ENCODE results near the gene AQP11. TPM values are rescaled to one million over a fixed set of nuclear protein-coding genes. Genes with fewer than 3 reads are reported as not detected.

The AQP11 gene
- total and polyA plus RNA-seq, 4 donors = 4.7 to 16.6 (median 12.4) TPM

DNA sequence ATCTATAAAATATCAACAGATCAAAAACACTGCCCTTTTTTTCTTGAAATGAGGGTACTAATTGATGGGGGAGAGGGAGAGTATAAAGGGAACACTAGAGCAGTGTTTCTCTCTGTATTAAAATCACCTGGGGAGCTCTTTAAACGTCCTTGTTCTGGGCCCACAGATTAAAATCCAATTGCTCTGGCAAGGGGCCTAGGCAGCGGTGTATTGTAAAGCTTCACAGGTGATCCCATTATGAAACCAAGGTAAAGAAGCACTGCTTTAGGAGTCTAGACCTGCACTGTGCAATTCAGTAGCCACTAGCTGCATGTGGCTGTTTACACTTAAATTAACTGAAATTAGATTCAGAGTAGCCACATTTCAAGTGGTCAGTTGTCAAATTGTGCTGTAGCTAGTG is 3.0 kb downstream of the AQP11 start:
- no peak overlapping the region for H3K9ac ChIP-seq (ENCODE audit: low read depth in 1 of 2, low read length in 2 of 2)
- no peaks in the 10 kb centered on the region for H3K27me3 ChIP-seq (ENCODE audit: control insufficient read depth in 4 of 4, insufficient read depth in 4 of 4, low read length in 3 of 4)
- H3K36me3 ChIP-seq (ENCODE audit: control insufficient read depth in 4 of 4, insufficient read depth in 3 of 4, low read depth in 1 of 4, low read length in 3 of 4) = no peaks in the 10 kb centered on the region
- H3K4me1 ChIP-seq (ENCODE audit: control insufficient read depth in 4 of 4, insufficient read depth in 4 of 4, low read length in 3 of 4) = peaks cover 4 to 35% (median 20%) of the 10 kb centered on the region in 4 donors
- no peak for DNase-seq (ENCODE audit: low spot score)
- TF ChIP-seq, protein P1, sequence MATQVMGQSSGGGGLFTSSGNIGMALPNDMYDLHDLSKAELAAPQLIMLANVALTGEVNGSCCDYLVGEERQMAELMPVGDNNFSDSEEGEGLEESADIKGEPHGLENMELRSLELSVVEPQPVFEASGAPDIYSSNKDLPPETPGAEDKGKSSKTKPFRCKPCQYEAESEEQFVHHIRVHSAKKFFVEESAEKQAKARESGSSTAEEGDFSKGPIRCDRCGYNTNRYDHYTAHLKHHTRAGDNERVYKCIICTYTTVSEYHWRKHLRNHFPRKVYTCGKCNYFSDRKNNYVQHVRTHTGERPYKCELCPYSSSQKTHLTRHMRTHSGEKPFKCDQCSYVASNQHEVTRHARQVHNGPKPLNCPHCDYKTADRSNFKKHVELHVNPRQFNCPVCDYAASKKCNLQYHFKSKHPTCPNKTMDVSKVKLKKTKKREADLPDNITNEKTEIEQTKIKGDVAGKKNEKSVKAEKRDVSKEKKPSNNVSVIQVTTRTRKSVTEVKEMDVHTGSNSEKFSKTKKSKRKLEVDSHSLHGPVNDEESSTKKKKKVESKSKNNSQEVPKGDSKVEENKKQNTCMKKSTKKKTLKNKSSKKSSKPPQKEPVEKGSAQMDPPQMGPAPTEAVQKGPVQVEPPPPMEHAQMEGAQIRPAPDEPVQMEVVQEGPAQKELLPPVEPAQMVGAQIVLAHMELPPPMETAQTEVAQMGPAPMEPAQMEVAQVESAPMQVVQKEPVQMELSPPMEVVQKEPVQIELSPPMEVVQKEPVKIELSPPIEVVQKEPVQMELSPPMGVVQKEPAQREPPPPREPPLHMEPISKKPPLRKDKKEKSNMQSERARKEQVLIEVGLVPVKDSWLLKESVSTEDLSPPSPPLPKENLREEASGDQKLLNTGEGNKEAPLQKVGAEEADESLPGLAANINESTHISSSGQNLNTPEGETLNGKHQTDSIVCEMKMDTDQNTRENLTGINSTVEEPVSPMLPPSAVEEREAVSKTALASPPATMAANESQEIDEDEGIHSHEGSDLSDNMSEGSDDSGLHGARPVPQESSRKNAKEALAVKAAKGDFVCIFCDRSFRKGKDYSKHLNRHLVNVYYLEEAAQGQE (IDR thresholded peaks at IDR 0.05) = no peak
- TF ChIP-seq JUND (IDR thresholded peaks at IDR 0.05) (no peak), NR2F2 (IDR thresholded peaks at IDR 0.05) (no peak), FOXA1 (IDR thresholded peaks at IDR 0.05) (no peak), HNF4A (conservative IDR thresholded peaks at IDR 0.05) (no peak), RAD21 (IDR thresholded peaks at IDR 0.05) (no peak), HNF4G (IDR thresholded peaks at IDR 0.05) (no peak), FOXA2 (IDR thresholded peaks at IDR 0.05) (no peak), GABPA (IDR thresholded peaks at IDR 0.05 in 1 of 2, conservative IDR thresholded peaks at IDR 0.05 in 1 of 2) (no peak)
- WGBS = 35% methylated on average over 2 of the region's 2 CpGs
- H3K4me3 ChIP-seq (ENCODE audit: low read depth in 1 of 3, low read length in 3 of 3) = no peak overlapping the region
- H3K9me3 ChIP-seq (ENCODE audit: control insufficient read depth in 4 of 4, low read length in 3 of 4) = no peaks in the 10 kb centered on the region
- no peak overlapping the region for H3K27ac ChIP-seq (ENCODE audit: low read depth in 1 of 2, low read length in 2 of 2)

GRCh38 chr11:77593883-77594282 is 4.1 kb downstream of the AQP11 start:
- H3K4me3 ChIP-seq (ENCODE audit: low read depth in 1 of 3, low read length in 3 of 3) = no peak overlapping the region
- no peak overlapping the region for H3K27ac ChIP-seq (ENCODE audit: low read depth in 1 of 2, low read length in 2 of 2)
- H3K36me3 ChIP-seq (ENCODE audit: control insufficient read depth in 4 of 4, insufficient read depth in 3 of 4, low read depth in 1 of 4, low read length in 3 of 4) = no peaks in the 10 kb centered on the region
- no peak overlapping the region for H3K9ac ChIP-seq (ENCODE audit: low read depth in 1 of 2, low read length in 2 of 2)
- TF ChIP-seq GABPA (IDR thresholded peaks at IDR 0.05 in 1 of 2, conservative IDR thresholded peaks at IDR 0.05 in 1 of 2) (no peak), TAF1 (conservative IDR thresholded peaks at IDR 0.05) (no peak), SP1 (IDR thresholded peaks at IDR 0.05) (no peak), HNF4A (conservative IDR thresholded peaks at IDR 0.05) (peak; percentile 51 to 65), YY1 (IDR thresholded peaks at IDR 0.05) (peak; percentile 47), EGR1 (IDR thresholded peaks at IDR 0.05; ENCODE audit: low read depth in 2 of 2) (no peak)
- TF ChIP-seq, protein P2, sequence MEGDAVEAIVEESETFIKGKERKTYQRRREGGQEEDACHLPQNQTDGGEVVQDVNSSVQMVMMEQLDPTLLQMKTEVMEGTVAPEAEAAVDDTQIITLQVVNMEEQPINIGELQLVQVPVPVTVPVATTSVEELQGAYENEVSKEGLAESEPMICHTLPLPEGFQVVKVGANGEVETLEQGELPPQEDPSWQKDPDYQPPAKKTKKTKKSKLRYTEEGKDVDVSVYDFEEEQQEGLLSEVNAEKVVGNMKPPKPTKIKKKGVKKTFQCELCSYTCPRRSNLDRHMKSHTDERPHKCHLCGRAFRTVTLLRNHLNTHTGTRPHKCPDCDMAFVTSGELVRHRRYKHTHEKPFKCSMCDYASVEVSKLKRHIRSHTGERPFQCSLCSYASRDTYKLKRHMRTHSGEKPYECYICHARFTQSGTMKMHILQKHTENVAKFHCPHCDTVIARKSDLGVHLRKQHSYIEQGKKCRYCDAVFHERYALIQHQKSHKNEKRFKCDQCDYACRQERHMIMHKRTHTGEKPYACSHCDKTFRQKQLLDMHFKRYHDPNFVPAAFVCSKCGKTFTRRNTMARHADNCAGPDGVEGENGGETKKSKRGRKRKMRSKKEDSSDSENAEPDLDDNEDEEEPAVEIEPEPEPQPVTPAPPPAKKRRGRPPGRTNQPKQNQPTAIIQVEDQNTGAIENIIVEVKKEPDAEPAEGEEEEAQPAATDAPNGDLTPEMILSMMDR (IDR thresholded peaks at IDR 0.05; ENCODE audit: low read depth, low read length, missing input control) = no peak
- TF ChIP-seq, protein P3, sequence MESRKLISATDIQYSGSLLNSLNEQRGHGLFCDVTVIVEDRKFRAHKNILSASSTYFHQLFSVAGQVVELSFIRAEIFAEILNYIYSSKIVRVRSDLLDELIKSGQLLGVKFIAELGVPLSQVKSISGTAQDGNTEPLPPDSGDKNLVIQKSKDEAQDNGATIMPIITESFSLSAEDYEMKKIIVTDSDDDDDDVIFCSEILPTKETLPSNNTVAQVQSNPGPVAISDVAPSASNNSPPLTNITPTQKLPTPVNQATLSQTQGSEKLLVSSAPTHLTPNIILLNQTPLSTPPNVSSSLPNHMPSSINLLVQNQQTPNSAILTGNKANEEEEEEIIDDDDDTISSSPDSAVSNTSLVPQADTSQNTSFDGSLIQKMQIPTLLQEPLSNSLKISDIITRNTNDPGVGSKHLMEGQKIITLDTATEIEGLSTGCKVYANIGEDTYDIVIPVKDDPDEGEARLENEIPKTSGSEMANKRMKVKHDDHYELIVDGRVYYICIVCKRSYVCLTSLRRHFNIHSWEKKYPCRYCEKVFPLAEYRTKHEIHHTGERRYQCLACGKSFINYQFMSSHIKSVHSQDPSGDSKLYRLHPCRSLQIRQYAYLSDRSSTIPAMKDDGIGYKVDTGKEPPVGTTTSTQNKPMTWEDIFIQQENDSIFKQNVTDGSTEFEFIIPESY (IDR thresholded peaks at IDR 0.05) = no peak
- H3K9me3 ChIP-seq (ENCODE audit: control insufficient read depth in 4 of 4, low read length in 3 of 4) = no peaks in the 10 kb centered on the region
- no peaks in the 10 kb centered on the region for H3K27me3 ChIP-seq (ENCODE audit: control insufficient read depth in 4 of 4, insufficient read depth in 4 of 4, low read length in 3 of 4)
- H3K4me1 ChIP-seq (ENCODE audit: control insufficient read depth in 4 of 4, insufficient read depth in 4 of 4, low read length in 3 of 4) = peaks cover 4 to 30% (median 18%) of the 10 kb centered on the region in 4 donors
- DNase-seq (ENCODE audit: low spot score) = no peak

Data from liver (tissue), 9 donors.